IMR-90 (cell line): ENCODE data around the gene PTPRQ. TPM values are rescaled to one million over a fixed set of nuclear protein-coding genes. Genes with fewer than 3 reads are reported as not detected.

Experiments
- ATAC-seq: fragments of 200-7000 bp; cut with Tn5 transposase; 2 replicates; pipeline ENCODE4 v1.9.1; 2020; ENCODE audit warnings: low read depth, mild to moderate bottlenecking, moderate library complexity
- BruUV-seq: library from RNA; stranded (reverse); fragments of 400-500 nt; replicated peaks from 2 replicates; lab custom pipeline; 2021; lab: Mats Ljungman, UMichigan
- CTCF ChIA-PET: fragments of 300-600 bp; formaldehyde crosslinking; extraction: SDS; loops from one replicate; lab custom pipeline; 2021; ENCODE audit warnings: antibody characterized with exemption; lab: Yijun Ruan, JAX
- POLR2A ChIA-PET: fragments of 300-600 bp; sonication (Branson Sonifier 250); formaldehyde crosslinking; loops from one replicate; lab custom pipeline; 2022; ENCODE audit warnings: antibody characterized with exemption; ENCODE audit not compliant: unreplicated experiment; lab: Charles Lee
- DNase-seq: peaks from one replicate; pipeline ENCODE4 v3.0.0; 2013
- H2AFZ ChIP-seq: replicated peaks from 2 replicates; pipeline ENCODE3; 2013; ENCODE audit warnings: low read length, mild to moderate bottlenecking; ENCODE audit not compliant: poor library complexity
- H2AK5ac ChIP-seq: 2 replicates; pipeline ENCODE4 v1.6.1; 2013; ENCODE audit warnings: low read depth, low read length, inconsistent platforms
- H2AK9ac ChIP-seq: replicated peaks from 2 replicates; pipeline ENCODE3; 2013; ENCODE audit warnings: mild to moderate bottlenecking, low read depth, low read length, moderate library complexity; ENCODE audit not compliant: poor library complexity
- H2BK120ac ChIP-seq: 2 replicates; pipeline ENCODE4 v1.6.1; 2013; ENCODE audit warnings: low read depth, low read length, inconsistent platforms
- H2BK15ac ChIP-seq: 3 replicates; pipeline ENCODE4 v1.6.1; 2013; ENCODE audit warnings: low read depth, low read length, inconsistent platforms
- H2BK20ac ChIP-seq: 2 replicates; pipeline ENCODE4 v1.6.1; 2013; ENCODE audit warnings: low read depth, mild to moderate bottlenecking, inconsistent platforms, low read length, moderate library complexity
- H2BK5ac ChIP-seq: 2 replicates; pipeline ENCODE4 v1.6.1; 2013; ENCODE audit warnings: mild to moderate bottlenecking, low read depth, low read length, inconsistent platforms; ENCODE audit not compliant: poor library complexity, severe bottlenecking
- H3K14ac ChIP-seq: replicated peaks from 2 replicates; pipeline ENCODE4 v1.6.1; 2013; ENCODE audit warnings: low read depth, low read length, inconsistent platforms
- H3K18ac ChIP-seq: 2 replicates; pipeline ENCODE4 v1.6.1; 2013; ENCODE audit warnings: low read depth, low read length, control low read depth
- H3K23ac ChIP-seq: 2 replicates; pipeline ENCODE4 v1.6.1; 2013; ENCODE audit warnings: low read depth, low read length, inconsistent platforms
- H3K27ac ChIP-seq: 2 replicates; pipeline ENCODE4 v1.5.1; 2013; ENCODE audit warnings: mild to moderate bottlenecking, control low read depth, low read length; ENCODE audit not compliant: insufficient read depth
- H3K27me3 ChIP-seq: 2 replicates; pipeline ENCODE4 v1.6.1; 2013; ENCODE audit warnings: low read length; ENCODE audit not compliant: control insufficient read depth, insufficient read depth
- H3K36me3 ChIP-seq: 2 replicates; pipeline ENCODE4 v1.6.1; 2013; ENCODE audit warnings: low read length, mixed read lengths; ENCODE audit not compliant: control insufficient read depth, insufficient read depth
- H3K4ac ChIP-seq: 2 replicates; pipeline ENCODE4 v1.6.1; 2013; ENCODE audit warnings: low read depth, low read length, inconsistent platforms
- H3K4me1 ChIP-seq: 2 replicates; pipeline ENCODE4 v1.6.1; 2013; ENCODE audit warnings: low read length, mixed read lengths; ENCODE audit not compliant: control insufficient read depth, insufficient read depth
- H3K4me2 ChIP-seq: 2 replicates; pipeline ENCODE4 v1.6.1; 2013; ENCODE audit warnings: low read depth, mild to moderate bottlenecking, control low read depth, low read length, moderate library complexity
- H3K4me3 ChIP-seq: 2 replicates; pipeline ENCODE4 v1.5.1; 2013; ENCODE audit warnings: low read depth, mild to moderate bottlenecking, control low read depth, low read length, moderate library complexity; ENCODE audit not compliant: insufficient read depth
- H3K56ac ChIP-seq: 2 replicates; pipeline ENCODE4 v1.6.1; 2013; ENCODE audit warnings: low read length, inconsistent platforms; ENCODE audit not compliant: insufficient read depth; ENCODE audit errors: extremely low read depth
- H3K79me1 ChIP-seq, 2 experiments: 2 replicates each; pipeline ENCODE4 v1.6.1; 2013; ENCODE audit warnings: low read length in 2 of 2, inconsistent platforms in 1 of 2, low read depth in 1 of 2
- H3K9ac ChIP-seq: 2 replicates; pipeline ENCODE4 v1.6.1; 2013; ENCODE audit warnings: low read depth, low read length, control low read depth
- H3K9me1 ChIP-seq: 2 replicates; pipeline ENCODE4 v1.6.1; 2013; ENCODE audit warnings: low read length, inconsistent platforms; ENCODE audit not compliant: insufficient read depth
- H3K9me3 ChIP-seq: 2 replicates; pipeline ENCODE4 v1.6.1; 2013; ENCODE audit warnings: low read length; ENCODE audit not compliant: control insufficient read depth, insufficient read depth
- H4K20me1 ChIP-seq: 2 replicates; pipeline ENCODE4 v1.6.1; 2013; ENCODE audit warnings: low read length, inconsistent platforms; ENCODE audit not compliant: insufficient read depth
- H4K5ac ChIP-seq: 2 replicates; pipeline ENCODE4 v1.6.1; 2013; ENCODE audit warnings: mild to moderate bottlenecking, low read depth, low read length, control low read depth
- H4K8ac ChIP-seq, 2 experiments: 2 replicates each; pipeline ENCODE4 v1.6.1; 2013; ENCODE audit warnings: low read depth in 2 of 2, low read length in 2 of 2, control low read depth in 1 of 2, inconsistent platforms in 1 of 2
- H4K91ac ChIP-seq: 2 replicates; pipeline ENCODE4 v1.6.1; 2013; ENCODE audit warnings: low read depth, low read length, inconsistent platforms; ENCODE audit not compliant: insufficient read depth
- BHLHE40 ChIP-seq: fragments of 150-350 bp; IDR thresholded peaks from 2 replicates; pipeline ENCODE4 v1.6.1; 2016; ENCODE audit warnings: mild to moderate bottlenecking, low read depth, low read length
- CEBPB ChIP-seq: IDR thresholded peaks from 2 replicates; pipeline ENCODE4 v1.6.1; 2012; ENCODE audit warnings: low read depth, low read length, improper control_type of control experiment
- CTCF ChIP-seq: conservative IDR thresholded peaks from 2 replicates; pipeline ENCODE4 v1.5.1; 2012; ENCODE audit warnings: mild to moderate bottlenecking, low read depth, low read length, improper control_type of control experiment
- FOS ChIP-seq: fragments of 150-350 bp; IDR thresholded peaks from 2 replicates; pipeline ENCODE4 v1.6.1; 2016; ENCODE audit warnings: low read depth, low read length
- MAFK ChIP-seq: IDR thresholded peaks from 2 replicates; pipeline ENCODE4 v1.6.1; 2012; ENCODE audit warnings: low read depth, low read length, improper control_type of control experiment
- MAZ ChIP-seq: IDR thresholded peaks from 2 replicates; pipeline ENCODE4 v1.6.1; 2012; ENCODE audit warnings: low read depth, mild to moderate bottlenecking, low read length, improper control_type of control experiment, moderate library complexity, borderline replicate concordance
- MXI1 ChIP-seq: IDR thresholded peaks from 2 replicates; pipeline ENCODE4 v1.6.1; 2012; ENCODE audit warnings: low read depth, mild to moderate bottlenecking, low read length, moderate library complexity, borderline replicate concordance
- NFE2L2 ChIP-seq: fragments of 150-350 bp; IDR thresholded peaks from 2 replicates; pipeline ENCODE4 v1.6.1; 2016; ENCODE audit warnings: low read depth, mild to moderate bottlenecking, low read length
- RAD21 ChIP-seq: IDR thresholded peaks from 2 replicates; pipeline ENCODE4 v1.6.1; 2012; ENCODE audit warnings: low read length, improper control_type of control experiment
- RFX5 ChIP-seq: IDR thresholded peaks from 2 replicates; pipeline ENCODE4 v1.8.0; 2012; ENCODE audit warnings: low read depth, mild to moderate bottlenecking, low read length, moderate library complexity
- WGBS, 2 experiments: methylation state at CpG; one replicate each; pipeline versions ENCODE4 v1.1.5 to v1.1.7; 2013; ENCODE audit warnings: missing lambda C conversion rate in 2 of 2; ENCODE audit not compliant: insufficient read length in 1 of 2; ENCODE audit errors: extremely low coverage in 2 of 2; 5-methylcytosine and 5-hydroxymethylcytosine counted together
- dilution Hi-C: fragments of 300-500 bp; cut with HindIII; formaldehyde crosslinking; loops from one replicate; pipeline ENCODE4 v1.14.3; 2018; ENCODE audit warnings: low sequenced_read_pairs; ENCODE audit not compliant: unreplicated experiment
- in situ Hi-C: fragments of 300-500 bp; cut with MboI; formaldehyde crosslinking; loops from 3 replicates; pipeline ENCODE4 v1.14.3; 2019; ENCODE audit warnings: low sequenced_read_pairs, inconsistent platforms, mixed read lengths
- intact Hi-C: fragments of 100-400 bp; cut with micrococcal nuclease; formaldehyde crosslinking; loops from 2 replicates; pipeline ENCODE4 v1.10.0; 2022
- polyA plus RNA-seq, 3 experiments: library from polyadenylated mRNA; depleted of rRNA; stranded (reverse); fragments of >200 nt; gene quantifications; 2 replicates each; pipeline ENCODE4 v1.2.3, GENCODE V29; 2012; ENCODE audit warnings: low replicate concordance in 1 of 3
- total RNA-seq: library from RNA; depleted of rRNA; stranded (reverse); fragments of >200 nt; gene quantifications from 2 replicates; pipeline ENCODE4 v1.2.3, GENCODE V29; 2012
- TF ChIP-seq, protein P1 (sequence below): fragments of 150-350 bp; IDR thresholded peaks from 2 replicates; pipeline ENCODE4 v1.6.1; 2017; ENCODE audit warnings: mild to moderate bottlenecking, antibody characterized with exemption, low read length, low read depth
- TF ChIP-seq, protein P2 (sequence below): fragments of 150-350 bp; IDR thresholded peaks from 2 replicates; pipeline ENCODE4 v1.6.1; 2016; ENCODE audit warnings: low read depth, mild to moderate bottlenecking, low read length, moderate library complexity, borderline replicate concordance

PTPRQ gene
- total and polyA plus RNA-seq, 2 of the 4 experiments (the other 2 are of a cell fraction), result 0.96 to 1.4 TPM

DNA sequence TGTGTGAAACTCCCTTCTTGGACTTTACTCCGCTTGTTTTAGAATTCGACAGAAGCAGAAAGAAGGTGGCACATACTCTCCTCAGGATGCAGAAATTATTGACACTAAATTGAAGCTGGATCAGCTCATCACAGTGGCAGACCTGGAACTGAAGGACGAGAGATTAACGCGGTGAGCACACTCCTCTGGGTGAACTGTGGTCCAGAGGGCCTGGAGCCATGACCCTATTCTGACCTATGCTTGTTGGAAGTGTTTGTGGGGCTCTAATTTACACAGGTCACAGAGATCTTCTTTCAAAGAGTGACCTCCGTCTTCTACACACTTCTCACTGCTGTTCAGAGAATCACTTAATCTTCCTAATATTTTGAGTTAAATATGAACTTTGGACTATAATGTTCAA is 190.9 kb downstream of the PTPRQ start:
- no peak for TF ChIP-seq RFX5
- no peak for TF ChIP-seq MAFK
- TF ChIP-seq MAZ, result no peak
- TF ChIP-seq, protein P1, sequence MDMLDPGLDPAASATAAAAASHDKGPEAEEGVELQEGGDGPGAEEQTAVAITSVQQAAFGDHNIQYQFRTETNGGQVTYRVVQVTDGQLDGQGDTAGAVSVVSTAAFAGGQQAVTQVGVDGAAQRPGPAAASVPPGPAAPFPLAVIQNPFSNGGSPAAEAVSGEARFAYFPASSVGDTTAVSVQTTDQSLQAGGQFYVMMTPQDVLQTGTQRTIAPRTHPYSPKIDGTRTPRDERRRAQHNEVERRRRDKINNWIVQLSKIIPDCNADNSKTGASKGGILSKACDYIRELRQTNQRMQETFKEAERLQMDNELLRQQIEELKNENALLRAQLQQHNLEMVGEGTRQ, result no peak
- no peak for TF ChIP-seq CTCF
- no peak for TF ChIP-seq MXI1
- no peak for TF ChIP-seq FOS
- TF ChIP-seq, protein P2, sequence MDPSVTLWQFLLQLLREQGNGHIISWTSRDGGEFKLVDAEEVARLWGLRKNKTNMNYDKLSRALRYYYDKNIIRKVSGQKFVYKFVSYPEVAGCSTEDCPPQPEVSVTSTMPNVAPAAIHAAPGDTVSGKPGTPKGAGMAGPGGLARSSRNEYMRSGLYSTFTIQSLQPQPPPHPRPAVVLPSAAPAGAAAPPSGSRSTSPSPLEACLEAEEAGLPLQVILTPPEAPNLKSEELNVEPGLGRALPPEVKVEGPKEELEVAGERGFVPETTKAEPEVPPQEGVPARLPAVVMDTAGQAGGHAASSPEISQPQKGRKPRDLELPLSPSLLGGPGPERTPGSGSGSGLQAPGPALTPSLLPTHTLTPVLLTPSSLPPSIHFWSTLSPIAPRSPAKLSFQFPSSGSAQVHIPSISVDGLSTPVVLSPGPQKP, result no peak
- TF ChIP-seq BHLHE40, result no peak
- TF ChIP-seq NFE2L2, result no peak
- no peak for TF ChIP-seq CEBPB
- TF ChIP-seq RAD21, result no peak
- H3K56ac ChIP-seq, result no peak overlapping the region
- H2BK5ac ChIP-seq, result no peak overlapping the region
- BruUV-seq, result no TSS peak
- POLR2A ChIA-PET, result no interaction called here
- no peak overlapping the region for H2AFZ ChIP-seq
- H3K18ac ChIP-seq, result no peak overlapping the region
- in situ Hi-C loops, result no loop called here
- no peak overlapping the region for H4K8ac ChIP-seq
- no peaks in the 10 kb centered on the region for H3K9me3 ChIP-seq
- H3K9ac ChIP-seq, result no peak overlapping the region
- no peak overlapping the region for H3K14ac ChIP-seq
- no peak overlapping the region for H3K4ac ChIP-seq
- no peak for DNase-seq
- no peak overlapping the region for H3K4me3 ChIP-seq
- H2BK20ac ChIP-seq, result no peak overlapping the region
- H4K91ac ChIP-seq, result no peak overlapping the region
- no peaks in the 10 kb centered on the region for H3K9me1 ChIP-seq
- intact Hi-C loops, result no loop called here
- H3K27me3 ChIP-seq, result no peaks in the 10 kb centered on the region
- no peak overlapping the region for H2AK9ac ChIP-seq
- H3K36me3 ChIP-seq, result no peaks in the 10 kb centered on the region
- H3K27ac ChIP-seq, result no peak overlapping the region
- CTCF ChIA-PET, result no interaction called here
- no peak overlapping the region for H2BK120ac ChIP-seq
- no peak for ATAC-seq
- no peak overlapping the region for H4K5ac ChIP-seq
- H4K20me1 ChIP-seq, result no peaks in the 10 kb centered on the region
- no CpG with 5 or more reads among the region's 6 CpGs for WGBS, 2 experiments
- dilution Hi-C loops, result no loop called here
- H3K4me2 ChIP-seq, result no peak overlapping the region
- no peak overlapping the region for H3K23ac ChIP-seq
- H3K4me1 ChIP-seq, result no peaks in the 10 kb centered on the region
- no peak overlapping the region for H2AK5ac ChIP-seq
- H2BK15ac ChIP-seq, result no peak overlapping the region
- no peaks in the 10 kb centered on the region for H3K79me1 ChIP-seq
